Suprapubic skin (tissue), 4 donors: ENCODE results near the gene PRSS50. TPM values are rescaled to one million over a fixed set of nuclear protein-coding genes. Genes with fewer than 3 reads are reported as not detected.

Experiments used
- DNase-seq, 2 donors: peaks; one replicate each; pipeline ENCODE4 v3.0.0-alpha.2; 2019; ENCODE audit warnings: low spot score in 2 of 2
- H3K27ac ChIP-seq: fragments of 200-600 bp; sonication (generic); one replicate; pipeline ENCODE4 v1.5.1; 2019
- H3K27me3 ChIP-seq: fragments of 200-600 bp; sonication (generic); one replicate; pipeline ENCODE4 v1.5.1; 2019
- H3K36me3 ChIP-seq: fragments of 200-600 bp; sonication (generic); one replicate; pipeline ENCODE4 v1.5.1; 2019
- H3K4me1 ChIP-seq: fragments of 200-600 bp; sonication (generic); one replicate; pipeline ENCODE4 v1.5.1; 2019
- H3K4me3 ChIP-seq: fragments of 200-600 bp; sonication (generic); one replicate; pipeline ENCODE4 v1.5.1; 2019; ENCODE audit warnings: mild to moderate bottlenecking
- H3K9me3 ChIP-seq: fragments of 200-600 bp; sonication (generic); one replicate; pipeline ENCODE4 v1.5.1; 2019
- CTCF ChIP-seq, 2 donors: fragments of 200-600 bp in 1 of 2; fragments of 450-650 bp in 1 of 2; sonication (generic) in 1 of 2; IDR thresholded peaks; one replicate each; pipeline ENCODE4 v1.5.1; 2016 to 2019; ENCODE audit warnings: antibody characterized with exemption in 2 of 2, mild to moderate bottlenecking in 1 of 2, moderate library complexity in 1 of 2
- EP300 ChIP-seq: sonication (generic); formaldehyde crosslinking; IDR thresholded peaks from one replicate; pipeline ENCODE4 v1.6.1; 2017; ENCODE audit warnings: antibody characterized with exemption
- POLR2A ChIP-seq, 2 donors: fragments of 450-650 bp; IDR thresholded peaks; one replicate each; pipeline ENCODE4 v1.6.1; 2017; ENCODE audit warnings: antibody characterized with exemption in 2 of 2, mild to moderate bottlenecking in 2 of 2, moderate library complexity in 2 of 2
- POLR2AphosphoS5 ChIP-seq, 3 donors: sonication (generic); formaldehyde crosslinking; IDR thresholded peaks; one replicate each; pipeline ENCODE4 v1.6.1; 2017; ENCODE audit warnings: antibody characterized with exemption in 3 of 3
- WGBS: methylation state at CpG from one replicate; pipeline ENCODE4 v1.1.5; 2018; 5-methylcytosine and 5-hydroxymethylcytosine counted together
- total RNA-seq, 4 donors: library from RNA; depleted of rRNA; stranded (reverse); fragments of >200 nt; gene quantifications; one replicate each; pipeline ENCODE4 v1.1.0, GENCODE V29; 2016

PRSS50 gene
- total RNA-seq, 4 donors from 2014 or later, result not detected

DNA sequence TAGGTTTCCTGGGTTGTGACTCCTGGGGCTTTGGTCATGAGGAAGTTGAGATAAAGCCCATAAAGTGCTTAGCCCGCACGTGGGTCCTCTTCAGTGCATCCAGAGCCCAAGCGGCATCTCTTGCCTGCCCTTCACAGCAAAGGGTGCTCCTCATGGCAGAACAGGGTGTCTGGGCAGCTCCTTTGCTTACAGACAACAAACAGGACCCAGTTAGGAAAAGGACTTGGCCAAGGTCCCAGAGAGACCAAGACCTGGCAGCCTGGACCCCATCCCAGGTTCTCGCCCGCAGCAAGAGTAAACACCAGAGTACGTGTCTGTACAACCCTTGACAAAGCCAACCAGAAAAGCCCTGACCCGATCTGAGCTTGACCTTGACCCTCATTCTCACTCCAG, 51.2 kb downstream of the PRSS50 start:
- no peaks in the 10 kb centered on the region for H3K9me3 ChIP-seq
- H3K27me3 ChIP-seq, result no peaks in the 10 kb centered on the region
- H3K36me3 ChIP-seq, result no peaks in the 10 kb centered on the region
- peak; percentile 44 to 72 for DNase-seq
- H3K4me1 ChIP-seq, result peaks cover 27% of the 10 kb centered on the region
- H3K4me3 ChIP-seq, result no peak overlapping the region
- TF ChIP-seq CTCF (IDR thresholded peaks at IDR 0.05), result no peak
- TF ChIP-seq POLR2AphosphoS5 (IDR thresholded peaks at IDR 0.05), result no peak
- no peak for TF ChIP-seq POLR2A (IDR thresholded peaks at IDR 0.05)
- no peak for TF ChIP-seq EP300
- H3K27ac ChIP-seq, result no peak overlapping the region
- 83% methylated on average over 2 of the region's 7 CpGs for WGBS

DNA sequence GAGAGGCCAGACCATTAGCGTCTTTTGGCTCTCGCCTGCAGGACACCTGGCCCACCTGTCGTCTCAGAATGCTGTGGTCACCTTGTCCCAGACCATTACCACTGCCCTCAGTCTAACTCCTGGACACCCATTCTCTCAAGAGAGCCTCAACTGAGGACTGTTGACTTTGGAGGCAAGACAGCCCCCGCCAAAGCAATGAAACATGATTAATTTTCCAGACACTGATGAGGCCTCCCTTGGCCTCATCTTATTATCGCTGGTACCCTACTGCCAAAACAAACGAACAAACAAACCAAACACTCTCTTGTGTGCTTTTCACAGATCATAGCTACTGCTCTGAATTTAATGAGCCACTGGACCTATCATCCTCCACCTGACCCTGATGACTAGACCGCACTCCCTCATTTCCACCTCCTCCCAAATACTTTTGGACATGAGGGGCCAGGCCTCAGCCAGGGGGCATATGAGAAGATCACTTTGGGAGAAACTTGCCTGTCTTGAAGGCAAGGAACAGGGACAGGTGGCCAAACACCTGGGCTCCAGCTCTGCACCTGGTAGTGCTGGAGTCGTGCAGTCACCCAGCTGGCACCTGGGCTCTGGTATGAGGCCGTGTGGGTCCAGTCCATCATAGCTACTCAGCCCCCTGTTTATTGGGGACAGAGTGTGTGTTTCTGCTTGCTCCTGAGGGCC, 51.8 kb downstream of the PRSS50 start:
- peaks cover 32% of the 10 kb centered on the region for H3K4me1 ChIP-seq
- H3K4me3 ChIP-seq, result no peak overlapping the region
- no peaks in the 10 kb centered on the region for H3K9me3 ChIP-seq
- H3K27ac ChIP-seq, result no peak overlapping the region
- peak in 1 of 2 donors; percentile 43 for DNase-seq
- 76% methylated on average over 9 of the region's 9 CpGs for WGBS
- TF ChIP-seq EP300 (no peak), POLR2AphosphoS5 (IDR thresholded peaks at IDR 0.05) (no peak), CTCF (IDR thresholded peaks at IDR 0.05) (no peak), POLR2A (IDR thresholded peaks at IDR 0.05) (no peak)
- no peaks in the 10 kb centered on the region for H3K36me3 ChIP-seq
- H3K27me3 ChIP-seq, result no peaks in the 10 kb centered on the region

GRCh38 chr3:46664971-46665762, 52.5 kb downstream of the PRSS50 start:
- Histone ChIP-seq H3K4me1 (peaks cover 39% of the 10 kb centered on the region), H3K27me3 (no peaks in the 10 kb centered on the region), H3K4me3 (no peak overlapping the region), H3K9me3 (no peaks in the 10 kb centered on the region), H3K36me3 (no peaks in the 10 kb centered on the region), H3K27ac (no peak overlapping the region)
- peak in 1 of 2 donors; percentile 61 for DNase-seq
- 73% methylated on average over 22 of the region's 23 CpGs for WGBS
- TF ChIP-seq EP300 (no peak), POLR2A (IDR thresholded peaks at IDR 0.05) (no peak), POLR2AphosphoS5 (IDR thresholded peaks at IDR 0.05) (no peak), CTCF (IDR thresholded peaks at IDR 0.05) (no peak)

DNA sequence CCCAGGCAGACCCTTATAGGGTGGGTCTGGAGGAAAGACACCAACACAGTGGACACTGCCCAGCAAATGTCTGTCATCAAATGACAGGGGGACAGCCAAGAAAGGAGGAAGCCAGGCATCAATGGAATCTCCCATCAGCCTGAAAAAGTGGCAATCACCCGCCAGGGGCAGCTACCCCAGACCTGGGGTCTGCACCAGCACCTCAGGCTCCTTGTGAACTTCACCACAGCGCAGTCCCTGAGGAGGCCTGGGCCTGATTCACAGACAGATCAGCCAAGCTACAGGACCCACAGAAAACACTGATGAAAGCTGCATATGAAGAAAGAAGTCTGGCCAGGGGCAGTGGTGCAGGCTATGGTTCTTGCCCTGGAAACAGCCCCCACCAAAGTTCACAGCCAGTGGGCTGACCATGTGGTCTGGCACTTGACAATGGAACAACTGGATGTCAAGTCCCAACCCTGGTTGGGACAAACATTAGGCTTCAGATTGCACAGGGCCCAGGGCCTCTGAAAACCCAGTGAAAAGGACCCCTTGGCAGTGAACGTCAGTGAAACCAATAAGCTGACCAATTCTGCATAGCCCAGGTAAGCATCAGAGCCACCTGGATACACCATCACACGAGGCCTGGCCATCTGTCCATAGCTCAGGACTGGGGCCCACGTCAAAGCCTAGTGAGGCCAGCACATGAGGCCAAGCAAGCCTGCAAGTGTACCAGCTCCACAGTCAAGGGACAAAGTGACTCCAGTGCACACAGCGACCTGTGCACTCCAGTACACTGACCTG, 53.3 kb downstream of the PRSS50 start:
- H3K9me3 ChIP-seq, result no peaks in the 10 kb centered on the region
- no peaks in the 10 kb centered on the region for H3K27me3 ChIP-seq
- DNase-seq, result peak in 1 of 2 donors; percentile 65
- peaks cover 41% of the 10 kb centered on the region for H3K4me1 ChIP-seq
- no peak overlapping the region for H3K27ac ChIP-seq
- H3K36me3 ChIP-seq, result no peaks in the 10 kb centered on the region
- TF ChIP-seq CTCF (IDR thresholded peaks at IDR 0.05), result no peak
- no peak for TF ChIP-seq EP300
- WGBS, result 100% methylated on average over 1 of the region's 6 CpGs
- no peak overlapping the region for H3K4me3 ChIP-seq
